ENCODE measurements around the gene RCN2.

Gene RCN2

GRCh38 chr15:76994971-76995945, 63.7 kb downstream of the RCN2 start, which contains the start of gene PSTPIP1:
Gene PSTPIP1 (plus strand): TSS chr15:76995126. CDS start chr15:76995574, 448 bp downstream.
- DNase-seq, result no peak

GRCh38 chr15:76996076-76996525, 64.6 kb downstream of the RCN2 start:
- no peak for DNase-seq

GRCh38 chr15:76996526-76997401, 65.2 kb downstream of the RCN2 start:
- no peak for DNase-seq

- no peak for DNase-seq
Observed at GRCh38 chr15:76998663-76999285, 67.2 kb downstream of the RCN2 start.

GRCh38 chr15:76999996-77000395, 68.4 kb downstream of the RCN2 start:
- DNase-seq, result no peak

- peak; percentile 54 for DNase-seq
Observed at GRCh38 chr15:77001351-77001750, 69.8 kb downstream of the RCN2 start.

- DNase-seq, result no peak
Observed at GRCh38 chr15:77001966-77002365, 70.4 kb downstream of the RCN2 start.

GRCh38 chr15:77002436-77002835, 70.9 kb downstream of the RCN2 start:
- DNase-seq, result no peak

- DNase-seq, result no peak
Observed at GRCh38 chr15:77002954-77003912, 71.7 kb downstream of the RCN2 start.

Measured in NCI-H146 (cell line).